Neuronal stem cell (in vitro differentiated cells): ENCODE measurements around the gene DOHH.

ENCODE experiments used
- DNase-seq: peaks from one replicate; pipeline ENCODE4 v3.0.0-alpha.2; 2013; ENCODE audit warnings: low spot score
- H2AFZ ChIP-seq: one replicate; pipeline ENCODE4 v1.6.1; 2013; ENCODE audit warnings: mild to moderate bottlenecking, low read length, inconsistent platforms
- H2AK5ac ChIP-seq: 2 replicates; pipeline ENCODE4 v1.6.1; 2013; ENCODE audit warnings: low read depth, mild to moderate bottlenecking, inconsistent platforms, low read length, moderate library complexity, mixed read lengths
- H2BK120ac ChIP-seq: 2 replicates; pipeline ENCODE4 v1.6.1; 2013; ENCODE audit warnings: low read depth, mild to moderate bottlenecking, inconsistent platforms, low read length, moderate library complexity, mixed read lengths
- H2BK12ac ChIP-seq: one replicate; pipeline ENCODE4 v1.6.1; 2013; ENCODE audit warnings: low read length, inconsistent platforms
- H2BK15ac ChIP-seq: 2 replicates; pipeline ENCODE4 v1.6.1; 2013; ENCODE audit warnings: mild to moderate bottlenecking, low read length, inconsistent platforms, mixed read lengths
- H2BK5ac ChIP-seq: one replicate; pipeline ENCODE4 v1.6.1; 2013; ENCODE audit warnings: inconsistent platforms, mild to moderate bottlenecking, low read length, moderate library complexity
- H3K14ac ChIP-seq: one replicate; pipeline ENCODE4 v1.6.1; 2013; ENCODE audit warnings: low read length, inconsistent platforms
- H3K18ac ChIP-seq: 2 replicates; pipeline ENCODE4 v1.6.1; 2013; ENCODE audit warnings: low read length, inconsistent platforms
- H3K23ac ChIP-seq: 2 replicates; pipeline ENCODE4 v1.6.1; 2013; ENCODE audit warnings: low read depth, mild to moderate bottlenecking, mixed read lengths, low read length, inconsistent platforms; ENCODE audit not compliant: poor library complexity
- H3K27ac ChIP-seq: replicated peaks from 3 replicates; pipeline ENCODE4 v1.5.1; 2013; ENCODE audit warnings: low read length, inconsistent platforms
- H3K27me3 ChIP-seq, 3 experiments: 2 replicates each; pipeline ENCODE4 v1.6.1; 2013; ENCODE audit warnings: low read length in 3 of 3, mild to moderate bottlenecking in 2 of 3, inconsistent platforms in 1 of 3, low read depth in 1 of 3, mixed read lengths in 1 of 3, moderate library complexity in 1 of 3; ENCODE audit not compliant: control insufficient read depth in 3 of 3, insufficient read depth in 3 of 3
- H3K36me3 ChIP-seq, 2 donors: replicated peaks in 1 of 2; 2 replicates each; pipeline ENCODE4 v1.6.1; 2013; ENCODE audit warnings: low read length in 2 of 2; ENCODE audit not compliant: control insufficient read depth in 2 of 2, insufficient read depth in 2 of 2
- H3K4ac ChIP-seq: 2 replicates; pipeline ENCODE4 v1.6.1; 2013; ENCODE audit warnings: inconsistent platforms, mild to moderate bottlenecking, low read length, moderate library complexity
- H3K4me1 ChIP-seq, 2 donors: 1 replicate in 1 of 2; 2 replicates in 1 of 2; pipeline ENCODE4 v1.6.1; 2013; ENCODE audit warnings: low read length in 2 of 2, low read depth in 1 of 2; ENCODE audit not compliant: control insufficient read depth in 2 of 2, insufficient read depth in 1 of 2
- H3K4me2 ChIP-seq: one replicate; pipeline ENCODE4 v1.6.1; 2013; ENCODE audit warnings: mild to moderate bottlenecking, low read length, inconsistent platforms; ENCODE audit not compliant: insufficient read depth, poor library complexity, severe bottlenecking
- H3K4me3 ChIP-seq, 2 donors: 2 replicates each; pipeline ENCODE4 v1.5.1; 2013; ENCODE audit warnings: low read length in 2 of 2, mild to moderate bottlenecking in 2 of 2, inconsistent platforms in 1 of 2, moderate library complexity in 1 of 2
- H3K79me1 ChIP-seq: one replicate; pipeline ENCODE4 v1.6.1; 2013; ENCODE audit warnings: low read depth, mild to moderate bottlenecking, inconsistent platforms, low read length, moderate library complexity
- H3K9ac ChIP-seq: one replicate; pipeline ENCODE4 v1.6.1; 2013; ENCODE audit warnings: mild to moderate bottlenecking, low read depth, low read length, inconsistent platforms; ENCODE audit not compliant: poor library complexity
- H3K9me3 ChIP-seq, 2 donors: replicated peaks in 1 of 2; 2 replicates each; pipeline versions ENCODE3 to v1.6.1; 2013; ENCODE audit warnings: low read length in 2 of 2, mild to moderate bottlenecking in 2 of 2, inconsistent platforms in 1 of 2, low read depth in 1 of 2, mixed read lengths in 1 of 2, moderate library complexity in 1 of 2; ENCODE audit not compliant: control insufficient read depth in 2 of 2, insufficient read depth in 1 of 2
- H4K8ac ChIP-seq: one replicate; pipeline ENCODE4 v1.6.1; 2013; ENCODE audit warnings: low read depth, mild to moderate bottlenecking, inconsistent platforms, low read length, moderate library complexity
- H4K91ac ChIP-seq: one replicate; pipeline ENCODE4 v1.6.1; 2013; ENCODE audit warnings: low read length, low read depth, mild to moderate bottlenecking, inconsistent platforms; ENCODE audit not compliant: poor library complexity
- WGBS, 2 donors: extraction: QIAGEN DNeasy Blood & Tissue Kit; methylation state at CpG; one replicate each; pipeline ENCODE4 v1.1.7; 2013; ENCODE audit warnings: missing lambda C conversion rate in 2 of 2, mixed read lengths in 1 of 2; ENCODE audit not compliant: insufficient read length in 2 of 2, insufficient replicate concordance in 1 of 2; ENCODE audit errors: extremely low coverage in 2 of 2; 5-methylcytosine and 5-hydroxymethylcytosine counted together

The DOHH gene

GRCh38 chr19:3518255-3518654 lies 17.8 kb upstream of the DOHH start:
- no peak overlapping the region for H3K14ac ChIP-seq
- peaks cover 0 to 2% (median 0%) of the 10 kb centered on the region in 3 experiments for H3K27me3 ChIP-seq
- no CpG with 5 or more reads among the region's 10 CpGs for WGBS, 2 donors
- H3K18ac ChIP-seq, result no peak overlapping the region
- peak overlapping the region; percentile 2 for H3K4me2 ChIP-seq
- H3K4ac ChIP-seq, result no peak overlapping the region
- no peak overlapping the region for H2AFZ ChIP-seq
- no peaks in the 10 kb centered on the region for H3K4me1 ChIP-seq
- peaks cover 51% of the 10 kb centered on the region for H3K79me1 ChIP-seq
- no peak overlapping the region for H4K8ac ChIP-seq
- H3K9ac ChIP-seq, result no peak overlapping the region
- H3K27ac ChIP-seq, result no peak overlapping the region
- DNase-seq, result no peak
- H2BK15ac ChIP-seq, result no peak overlapping the region
- H2AK5ac ChIP-seq, result no peak overlapping the region
- peak overlapping the region; percentile 39 for H2BK5ac ChIP-seq
- H2BK120ac ChIP-seq, result no peak overlapping the region
- no peak overlapping the region for H3K4me3 ChIP-seq
- H3K9me3 ChIP-seq, result no peaks in the 10 kb centered on the region
- no peak overlapping the region for H2BK12ac ChIP-seq
- H3K36me3 ChIP-seq, result peaks cover 14 to 83% of the 10 kb centered on the region in 2 donors
- H4K91ac ChIP-seq, result no peak overlapping the region
- no peak overlapping the region for H3K23ac ChIP-seq

GRCh38 chr19:3517638-3518037 lies 17.2 kb upstream of the DOHH start:
- Histone ChIP-seq H2BK12ac (no peak overlapping the region), H3K23ac (no peak overlapping the region), H2AFZ (no peak overlapping the region), H4K8ac (no peak overlapping the region), H3K4me3 (no peak overlapping the region), H3K4ac (no peak overlapping the region), H3K4me1 (no peaks in the 10 kb centered on the region), H3K9me3 (no peaks in the 10 kb centered on the region), H3K14ac (no peak overlapping the region), H3K27me3 (peaks cover 0 to 2% (median 0%) of the 10 kb centered on the region in 3 experiments), H2BK5ac (no peak overlapping the region), H3K18ac (no peak overlapping the region), H3K27ac (no peak overlapping the region), H3K79me1 (peaks cover 52% of the 10 kb centered on the region), H2BK15ac (no peak overlapping the region), H2AK5ac (no peak overlapping the region), H3K36me3 (peaks cover 12 to 83% of the 10 kb centered on the region in 2 donors), H3K4me2 (no peak overlapping the region), H2BK120ac (no peak overlapping the region), H4K91ac (no peak overlapping the region), H3K9ac (no peak overlapping the region)
- WGBS, 2 donors, result no CpG with 5 or more reads among the region's 2 CpGs
- no peak for DNase-seq

GRCh38 chr19:3516675-3517207 lies 16.3 kb upstream of the DOHH start:
- Histone ChIP-seq H2BK12ac (no peak overlapping the region), H2BK15ac (no peak overlapping the region), H3K14ac (no peak overlapping the region), H3K4me1 (no peaks in the 10 kb centered on the region), H3K4me3 (no peak overlapping the region), H3K9ac (no peak overlapping the region), H3K4ac (no peak overlapping the region), H3K79me1 (peaks cover 54% of the 10 kb centered on the region), H2AFZ (no peak overlapping the region), H2AK5ac (no peak overlapping the region), H2BK120ac (no peak overlapping the region), H2BK5ac (peak overlapping the region; percentile 17), H3K9me3 (no peaks in the 10 kb centered on the region), H4K8ac (peak overlapping the region; percentile 43), H3K23ac (no peak overlapping the region), H3K4me2 (no peak overlapping the region), H3K18ac (no peak overlapping the region), H4K91ac (no peak overlapping the region), H3K27ac (no peak overlapping the region), H3K36me3 (peaks cover 9 to 81% of the 10 kb centered on the region in 2 donors), H3K27me3 (no peaks in the 10 kb centered on the region)
- no CpG with 5 or more reads among the region's 15 CpGs for WGBS, 2 donors
- no peak for DNase-seq

GRCh38 chr19:3515891-3516422 lies 15.5 kb upstream of the DOHH start:
- Histone ChIP-seq H2AK5ac (no peak overlapping the region), H3K36me3 (peaks cover 11 to 81% of the 10 kb centered on the region in 2 donors), H3K4me2 (no peak overlapping the region), H2AFZ (no peak overlapping the region), H3K79me1 (peaks cover 57% of the 10 kb centered on the region), H4K91ac (no peak overlapping the region), H2BK5ac (peak overlapping the region; percentile 17), H2BK15ac (no peak overlapping the region), H3K27ac (no peak overlapping the region), H3K14ac (no peak overlapping the region), H3K4me1 (no peaks in the 10 kb centered on the region), H3K9ac (no peak overlapping the region), H3K18ac (no peak overlapping the region), H2BK120ac (no peak overlapping the region), H2BK12ac (no peak overlapping the region), H4K8ac (no peak overlapping the region), H3K23ac (no peak overlapping the region), H3K27me3 (no peaks in the 10 kb centered on the region), H3K9me3 (no peaks in the 10 kb centered on the region), H3K4me3 (no peak overlapping the region), H3K4ac (no peak overlapping the region)
- no CpG with 5 or more reads among the region's 15 CpGs for WGBS, 2 donors
- no peak for DNase-seq
